AG09319 (cell line): ENCODE results near the gene F5.
A peak's percentile ranks its signal among the peaks of the same experiment; 100 is the strongest.

Experiments
- DNase-seq: peaks from one replicate; pipeline ENCODE4 v3.0.0-alpha.2; 2010; ENCODE audit warnings: low read depth; ENCODE audit errors: extremely low read depth
- TF ChIP-seq, protein P1 (sequence below): IDR thresholded peaks from 2 replicates; pipeline ENCODE4 v1.5.1; 2011; ENCODE audit warnings: low read depth, mild to moderate bottlenecking, inconsistent platforms, low read length, moderate library complexity

Gene F5

GRCh38 chr1:169474302-169474995, 111.8 kb downstream of the F5 start:
- TF ChIP-seq, protein P1, sequence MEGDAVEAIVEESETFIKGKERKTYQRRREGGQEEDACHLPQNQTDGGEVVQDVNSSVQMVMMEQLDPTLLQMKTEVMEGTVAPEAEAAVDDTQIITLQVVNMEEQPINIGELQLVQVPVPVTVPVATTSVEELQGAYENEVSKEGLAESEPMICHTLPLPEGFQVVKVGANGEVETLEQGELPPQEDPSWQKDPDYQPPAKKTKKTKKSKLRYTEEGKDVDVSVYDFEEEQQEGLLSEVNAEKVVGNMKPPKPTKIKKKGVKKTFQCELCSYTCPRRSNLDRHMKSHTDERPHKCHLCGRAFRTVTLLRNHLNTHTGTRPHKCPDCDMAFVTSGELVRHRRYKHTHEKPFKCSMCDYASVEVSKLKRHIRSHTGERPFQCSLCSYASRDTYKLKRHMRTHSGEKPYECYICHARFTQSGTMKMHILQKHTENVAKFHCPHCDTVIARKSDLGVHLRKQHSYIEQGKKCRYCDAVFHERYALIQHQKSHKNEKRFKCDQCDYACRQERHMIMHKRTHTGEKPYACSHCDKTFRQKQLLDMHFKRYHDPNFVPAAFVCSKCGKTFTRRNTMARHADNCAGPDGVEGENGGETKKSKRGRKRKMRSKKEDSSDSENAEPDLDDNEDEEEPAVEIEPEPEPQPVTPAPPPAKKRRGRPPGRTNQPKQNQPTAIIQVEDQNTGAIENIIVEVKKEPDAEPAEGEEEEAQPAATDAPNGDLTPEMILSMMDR: no peak
- no peak for DNase-seq

DNA sequence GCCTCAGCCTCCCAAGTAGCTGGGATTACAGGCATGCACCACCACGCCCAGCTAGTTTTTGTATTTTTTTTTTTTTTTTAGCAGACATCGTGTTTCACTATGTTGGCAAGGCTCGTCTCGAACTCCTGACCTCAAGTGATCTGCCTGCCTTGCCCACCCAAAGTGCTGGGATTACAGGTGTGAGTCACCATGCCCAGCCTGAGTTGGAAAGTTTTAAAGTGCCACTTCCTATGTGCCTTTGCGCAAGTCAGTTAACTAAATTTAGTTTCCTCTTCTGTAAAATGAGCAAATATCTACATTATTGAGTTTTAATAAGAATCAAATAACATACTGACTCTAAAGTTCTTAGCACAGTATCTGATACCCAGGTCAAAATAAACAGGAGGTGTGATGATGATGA, 112.9 kb downstream of the F5 start:
- no peak for DNase-seq
- TF ChIP-seq, protein P1: no peak

GRCh38 chr1:169472738-169473137, 113.5 kb downstream of the F5 start:
- DNase-seq: no peak
- TF ChIP-seq, protein P1: no peak

GRCh38 chr1:169468982-169469381, 117.3 kb downstream of the F5 start:
- TF ChIP-seq, protein P1: no peak
- DNase-seq: no peak

GRCh38 chr1:169466259-169467230, 119.7 kb downstream of the F5 start:
- DNase-seq: no peak

DNA sequence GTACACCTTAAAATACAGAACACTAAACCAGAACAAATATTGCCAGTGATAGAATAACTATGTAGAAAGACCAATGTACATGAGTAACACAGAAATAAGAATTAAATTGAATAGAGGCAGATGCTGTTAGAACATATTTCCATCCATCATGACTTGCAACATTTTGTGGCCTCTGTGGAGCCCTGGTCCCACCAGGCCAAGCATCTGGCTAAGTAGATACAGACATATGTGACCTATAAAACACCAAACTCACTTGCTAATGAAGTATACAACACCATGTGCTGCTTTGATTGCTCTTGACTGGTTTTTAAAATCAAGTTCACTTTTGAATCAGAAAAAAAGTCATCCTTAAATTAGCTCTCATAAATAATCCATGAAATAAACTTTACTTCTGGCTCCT, 121.0 kb downstream of the F5 start:
- TF ChIP-seq, protein P1: no peak

More at GRCh38 chr1:169466259-169467230, 119.7 kb downstream of the F5 start:
- TF ChIP-seq, protein P1: peak; percentile 38

More for the DNA sequence above, 121.0 kb downstream of the F5 start:
- DNase-seq: no peak
